Activated CD4-positive, CD25-positive, alpha-beta regulatory T cell treated with anti-CD3 and anti-CD28 coated beads, Interleukin-2, amount 50 U/mL, for 72 hours (primary cell): Measurements from ENCODE around the gene FMNL2.

Source experiments
- DNase-seq: peaks from one replicate; pipeline ENCODE4 v3.0.0; 2021

The FMNL2 gene

GRCh38 chr2:152406119-152406835, 71.3 kb downstream of the FMNL2 start:
- DNase-seq = no peak

GRCh38 chr2:152406836-152407161, 71.8 kb downstream of the FMNL2 start:
- DNase-seq = no peak

GRCh38 chr2:152407204-152407721, 72.3 kb downstream of the FMNL2 start:
- DNase-seq = no peak

GRCh38 chr2:152407806-152408205, 72.8 kb downstream of the FMNL2 start:
- DNase-seq = no peak

GRCh38 chr2:152408254-152408653, 73.3 kb downstream of the FMNL2 start:
- DNase-seq = no peak

- no peak for DNase-seq
These were observed 74.6 kb downstream of the FMNL2 start for GRCh38 chr2:152409386-152410164.

GRCh38 chr2:152410165-152410597, 75.2 kb downstream of the FMNL2 start:
- DNase-seq = no peak

GRCh38 chr2:152411154-152411553, 76.2 kb downstream of the FMNL2 start:
- no peak for DNase-seq

GRCh38 chr2:152413228-152414030, 78.5 kb downstream of the FMNL2 start:
- DNase-seq = no peak

GRCh38 chr2:152415231-152415642, 80.3 kb downstream of the FMNL2 start:
- no peak for DNase-seq

GRCh38 chr2:152415796-152416195, 80.8 kb downstream of the FMNL2 start:
- no peak for DNase-seq

- no peak for DNase-seq
These were observed 83.7 kb downstream of the FMNL2 start for GRCh38 chr2:152418688-152419087.

- DNase-seq = no peak
These were observed 85.0 kb downstream of the FMNL2 start for GRCh38 chr2:152419944-152420343.

GRCh38 chr2:152420363-152420762, 85.4 kb downstream of the FMNL2 start:
- no peak for DNase-seq

GRCh38 chr2:152420936-152421335, 86.0 kb downstream of the FMNL2 start:
- DNase-seq = no peak

- DNase-seq = no peak
These were observed 86.8 kb downstream of the FMNL2 start for GRCh38 chr2:152421521-152422370.

- no peak for DNase-seq
These were observed 88.7 kb downstream of the FMNL2 start for GRCh38 chr2:152423684-152424083.

GRCh38 chr2:152425765-152426727, 91.1 kb downstream of the FMNL2 start:
- DNase-seq = no peak

- DNase-seq = no peak
These were observed 91.8 kb downstream of the FMNL2 start for GRCh38 chr2:152426801-152427200.

GRCh38 chr2:152427902-152428301, 92.9 kb downstream of the FMNL2 start:
- no peak for DNase-seq
